Fibroblast of peridontal ligament (primary cell): ENCODE data around the gene HIBCH.
"Not testable (repeated sequence)": the region's sequence is repeated elsewhere in the genome, so short reads cannot be mapped to it uniquely, and the experiment has no call there.

ENCODE experiments used
- DNase-seq: peaks from one replicate; pipeline ENCODE4 v3.0.0-alpha.2; 2010; ENCODE audit errors: extremely low read depth

Gene HIBCH, protein sequence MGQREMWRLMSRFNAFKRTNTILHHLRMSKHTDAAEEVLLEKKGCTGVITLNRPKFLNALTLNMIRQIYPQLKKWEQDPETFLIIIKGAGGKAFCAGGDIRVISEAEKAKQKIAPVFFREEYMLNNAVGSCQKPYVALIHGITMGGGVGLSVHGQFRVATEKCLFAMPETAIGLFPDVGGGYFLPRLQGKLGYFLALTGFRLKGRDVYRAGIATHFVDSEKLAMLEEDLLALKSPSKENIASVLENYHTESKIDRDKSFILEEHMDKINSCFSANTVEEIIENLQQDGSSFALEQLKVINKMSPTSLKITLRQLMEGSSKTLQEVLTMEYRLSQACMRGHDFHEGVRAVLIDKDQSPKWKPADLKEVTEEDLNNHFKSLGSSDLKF

DNA sequence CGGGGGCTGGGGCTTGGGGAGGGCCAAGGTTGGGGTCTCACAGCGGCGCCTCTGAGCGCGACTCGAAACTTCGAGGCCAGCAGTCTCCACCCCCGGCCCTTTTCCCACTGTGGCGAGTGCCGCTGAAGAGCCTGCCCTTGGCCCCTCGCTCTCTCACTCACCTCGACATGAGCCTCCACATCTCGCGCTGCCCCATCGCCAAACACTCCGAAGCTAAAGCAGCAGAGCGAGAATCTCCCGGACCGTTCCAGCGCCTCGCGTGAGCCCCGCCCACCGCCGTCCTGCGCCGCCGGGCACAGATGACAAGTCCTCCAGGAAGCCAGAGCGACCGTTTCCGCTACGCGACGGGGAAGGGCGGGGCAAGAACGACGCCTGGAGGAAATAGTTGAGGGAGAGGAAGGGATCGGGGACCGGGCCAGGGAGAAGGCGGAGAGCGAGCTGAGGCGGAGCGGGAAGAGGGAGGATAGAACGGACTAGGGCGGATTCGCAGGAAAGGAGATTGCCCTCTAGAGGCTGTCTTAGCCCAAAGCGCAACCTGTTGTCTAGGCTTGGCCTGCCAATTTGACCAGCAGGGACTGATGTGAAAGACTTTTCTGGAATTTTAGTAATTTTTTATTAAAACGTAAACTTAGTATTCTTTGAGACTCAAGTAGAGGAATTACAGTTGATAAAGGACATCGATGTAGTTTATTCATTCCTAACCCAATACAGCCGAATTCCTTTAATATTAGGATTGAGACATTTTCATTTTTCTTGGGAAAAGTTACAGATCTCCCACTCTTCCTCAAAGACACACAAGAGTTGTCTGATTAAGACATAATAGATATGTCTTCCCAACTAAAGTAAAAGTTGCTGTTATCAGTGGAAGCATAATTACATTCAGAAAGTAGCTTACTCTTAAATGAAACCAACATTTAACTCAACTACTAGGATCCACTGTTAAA lies at the start of gene HIBCH:
HIBCH (minus strand) TSS at position 272 of the 944 bp plus-strand sequence; CDS start at position 196, 76 bp downstream.
- DNase-seq: peak; percentile 98

- DNase-seq: peak; percentile 62
Measured at GRCh38 chr2:190367091-190367490, 47.5 kb upstream of the HIBCH start.

- DNase-seq: no peak
Measured at GRCh38 chr2:190366248-190366753, 46.7 kb upstream of the HIBCH start.

- no peak for DNase-seq
Measured at GRCh38 chr2:190365499-190366204, 46.0 kb upstream of the HIBCH start.

DNA sequence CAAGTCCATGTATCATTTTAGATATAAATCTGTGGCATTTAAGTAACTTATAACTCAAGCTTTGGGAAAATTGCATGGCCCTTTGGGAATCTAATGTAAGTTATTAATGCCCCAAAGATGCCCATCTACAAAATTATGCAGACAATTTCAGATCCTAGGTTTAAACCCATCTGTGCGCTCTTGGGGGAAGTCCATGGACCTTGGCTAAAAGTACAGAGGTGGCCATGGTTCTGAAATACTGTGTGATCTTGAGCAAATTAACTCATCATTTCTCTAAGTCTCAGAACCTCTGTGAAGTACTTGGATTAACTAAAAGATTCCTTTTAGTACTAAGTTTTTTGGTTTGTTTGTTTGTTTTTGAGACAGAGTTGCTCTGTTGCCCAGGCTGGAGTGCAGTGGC lies 43.3 kb upstream of the HIBCH start:
- DNase-seq: no peak

DNA sequence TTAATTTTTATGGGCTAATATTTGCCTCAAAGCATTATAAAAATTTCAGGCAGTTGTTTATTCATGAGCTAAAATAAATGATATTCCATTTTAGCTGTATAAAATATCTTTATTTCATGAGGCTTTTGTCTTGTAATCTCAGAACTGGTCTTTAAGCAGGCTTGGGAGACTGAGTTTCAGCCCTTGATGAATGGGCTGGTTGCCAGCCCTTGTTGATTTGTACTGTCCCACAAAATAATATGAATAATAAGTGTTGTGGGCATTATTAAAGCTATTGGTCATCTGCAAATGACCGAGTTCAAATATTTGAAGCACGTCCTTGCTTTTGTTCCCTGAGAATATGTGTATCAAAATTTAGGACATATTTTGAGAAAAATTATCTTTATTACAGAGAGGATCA lies 41.9 kb upstream of the HIBCH start:
- no peak for DNase-seq

- DNase-seq: no peak
Measured at GRCh38 chr2:190360965-190361364, 41.3 kb upstream of the HIBCH start.

DNA sequence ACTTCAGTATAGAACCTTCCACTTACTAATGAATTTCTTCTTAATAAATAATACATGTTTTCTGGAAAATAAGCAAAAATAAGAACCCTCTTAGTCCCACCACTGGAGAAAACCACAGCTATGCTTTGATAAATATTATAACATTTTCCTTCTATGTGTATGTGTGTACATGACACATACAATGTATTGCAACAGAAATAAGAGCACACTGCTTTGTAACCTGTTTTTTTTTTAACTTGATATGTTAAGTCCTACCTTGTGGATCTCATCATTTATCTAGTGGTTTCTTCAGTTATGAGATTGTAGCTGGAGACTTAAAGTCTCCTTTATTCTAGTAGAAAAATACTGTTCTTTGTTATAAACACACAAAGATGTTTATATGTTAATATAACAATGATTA lies 40.9 kb upstream of the HIBCH start:
- no peak for DNase-seq

GRCh38 chr2:190358655-190359448 lies 39.2 kb upstream of the HIBCH start:
- not testable (repeated sequence) for DNase-seq

DNA sequence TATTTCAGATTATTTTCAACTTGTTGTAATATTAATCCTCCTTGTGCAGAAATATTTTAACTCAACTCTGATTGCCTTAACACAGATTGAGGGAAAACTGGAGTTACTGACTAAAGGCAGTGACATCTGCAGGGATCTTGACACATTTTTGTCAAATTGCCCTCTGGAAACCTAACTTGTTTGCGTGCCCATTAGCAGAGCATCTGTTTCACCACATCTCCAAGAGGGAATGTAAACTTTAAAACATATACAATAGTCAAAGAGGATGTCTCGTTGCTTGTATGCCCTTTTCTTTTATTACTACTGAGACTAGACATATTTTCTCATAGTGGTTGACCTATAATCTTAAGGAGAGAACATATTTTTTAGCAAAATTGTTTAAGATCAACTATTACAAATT lies 38.0 kb upstream of the HIBCH start:
- no peak for DNase-seq

DNA sequence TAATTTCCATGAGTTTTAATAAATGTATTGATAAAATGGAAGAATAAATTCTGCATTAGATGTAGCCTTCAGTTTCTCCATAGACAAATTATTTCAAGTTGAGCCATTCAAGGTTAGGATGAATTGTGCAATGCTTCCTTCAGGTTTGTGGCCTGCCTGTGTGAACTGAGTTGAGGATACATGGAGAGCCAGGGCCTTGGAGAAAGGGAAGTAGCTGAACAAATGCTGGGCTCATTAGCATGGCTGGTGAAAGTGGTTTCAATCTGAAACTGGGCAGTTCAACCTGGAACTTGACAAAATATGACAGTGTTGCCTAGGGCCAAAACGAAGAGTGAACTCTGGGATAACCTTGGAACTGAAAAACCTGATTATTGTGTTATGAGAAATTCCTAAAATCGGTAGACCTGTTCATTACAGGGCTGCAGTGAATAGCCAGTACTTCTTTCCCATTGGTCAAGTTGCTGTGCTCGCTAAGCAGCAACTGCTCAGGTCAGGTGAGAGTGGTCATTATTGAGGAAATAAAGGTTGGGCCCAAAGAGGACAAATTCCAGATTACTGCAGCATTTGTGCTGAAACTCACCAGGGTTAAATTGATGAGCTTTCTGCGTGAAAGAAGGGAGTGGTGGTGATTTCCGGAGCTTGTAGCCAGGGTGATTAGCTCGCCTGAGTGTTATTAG lies 36.5 kb upstream of the HIBCH start:
- no peak for DNase-seq

- DNase-seq: no peak
Measured at GRCh38 chr2:190354003-190354690, 34.5 kb upstream of the HIBCH start.

DNA sequence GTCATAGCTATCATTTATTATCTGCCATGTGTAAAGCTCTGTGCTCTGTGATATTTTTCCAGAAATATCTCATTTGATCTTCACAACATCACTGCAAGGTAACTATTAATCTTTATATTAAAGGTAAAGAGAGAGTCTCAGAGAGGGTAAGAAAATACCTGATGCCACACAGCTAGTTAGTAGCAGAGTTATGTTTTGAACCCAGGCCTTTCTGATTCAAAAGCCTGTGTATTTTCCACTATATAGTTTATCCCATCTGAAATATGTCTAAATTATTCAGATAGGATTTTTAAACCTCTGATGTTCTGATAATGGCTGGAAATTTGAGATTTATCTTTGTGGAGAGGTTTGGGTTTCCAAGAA lies 33.9 kb upstream of the HIBCH start:
- no peak for DNase-seq

DNA sequence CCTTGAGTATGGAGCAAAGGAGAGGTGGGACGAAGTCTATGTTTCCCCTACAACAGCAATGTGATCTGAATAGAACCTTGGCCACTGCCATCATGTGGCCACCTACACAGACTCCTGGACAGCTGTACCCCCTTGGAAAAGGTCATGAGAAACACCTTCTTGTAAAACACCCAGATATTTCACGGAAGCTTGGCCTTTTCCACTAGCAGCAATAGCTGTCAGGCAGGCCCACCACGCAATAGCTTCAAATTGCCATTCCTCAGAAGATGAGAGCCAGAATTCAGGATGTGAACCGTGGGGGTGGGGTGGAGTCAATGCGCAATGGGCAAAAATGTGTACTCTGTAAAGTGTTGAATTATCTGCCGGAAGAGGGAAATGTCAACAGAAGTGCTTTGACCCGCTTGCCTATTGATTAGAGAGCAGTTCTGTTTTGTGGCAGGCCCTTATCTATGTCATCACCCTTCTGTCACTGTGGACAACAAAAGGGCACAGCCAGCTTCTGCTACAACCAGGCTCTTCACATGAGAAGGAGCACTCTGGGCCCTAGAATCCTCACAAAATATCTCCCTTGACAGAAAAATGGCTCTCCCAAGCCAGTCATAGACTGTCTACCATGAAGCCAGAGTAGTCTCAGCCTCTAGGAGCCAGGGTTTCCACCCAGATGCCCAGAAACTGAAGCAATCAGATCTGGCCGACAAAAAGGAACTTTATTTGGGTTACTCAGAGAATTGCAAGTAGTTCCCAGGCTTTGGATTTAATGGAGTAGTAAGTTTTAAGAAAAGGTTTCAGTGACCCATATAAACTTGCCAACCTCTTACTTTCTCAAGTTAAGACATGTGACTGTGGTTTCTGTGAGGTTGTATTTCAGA lies 33.3 kb upstream of the HIBCH start:
- DNase-seq: peak; percentile 71

DNA sequence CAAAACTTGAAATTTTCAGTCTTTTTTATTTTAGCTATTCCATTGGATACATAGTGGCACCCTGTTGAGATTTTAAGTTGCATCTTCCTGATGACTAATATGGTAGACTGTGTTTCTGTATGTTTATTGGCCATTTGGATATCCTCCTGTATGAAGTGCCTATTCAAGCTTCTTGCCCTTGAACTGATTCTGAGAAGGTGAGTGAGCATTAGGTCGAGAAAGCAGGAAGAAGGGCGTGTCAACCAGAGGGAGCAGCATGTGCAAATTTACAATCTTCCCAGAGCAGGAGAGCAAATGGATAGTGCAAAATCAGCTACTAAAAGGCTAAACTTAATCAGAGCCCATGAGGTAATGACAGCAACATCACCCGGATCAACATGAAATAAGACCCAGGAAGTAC lies 32.3 kb upstream of the HIBCH start:
- no peak for DNase-seq

DNA sequence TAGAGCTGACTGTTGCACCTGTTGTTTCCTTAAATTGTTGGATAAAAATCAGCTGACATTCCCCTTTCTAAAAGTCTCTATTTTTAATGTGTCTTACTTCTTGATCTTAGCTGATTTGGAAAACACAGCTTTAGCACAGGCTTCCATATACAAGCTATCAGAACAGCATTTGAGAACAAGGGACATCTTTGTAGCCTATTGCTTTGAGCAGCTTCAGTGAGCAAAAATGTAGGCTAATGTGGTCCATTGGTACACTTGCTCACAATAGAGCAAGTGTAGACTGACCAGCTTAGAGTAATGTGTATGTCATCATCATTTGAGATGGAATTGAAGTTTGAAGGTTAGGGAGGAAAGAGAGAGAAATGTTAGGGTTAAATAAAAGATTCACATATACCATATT lies 30.7 kb upstream of the HIBCH start:
- no peak for DNase-seq

- peak; percentile 33 for DNase-seq
Measured at GRCh38 chr2:190344276-190344827, 24.7 kb upstream of the HIBCH start.

GRCh38 chr2:190343536-190344275 lies 24.1 kb upstream of the HIBCH start, which contains the start of gene INPP1:
TSS of gene INPP1 (plus strand) at chr2:190343589. CDS start at chr2:190360103, 16,514 bp downstream.
- peak; percentile 63 for DNase-seq
